ENCODE measurements around the gene DHRS12. TPM values are rescaled to one million over a fixed set of nuclear protein-coding genes. Genes with fewer than 3 reads are reported as not detected.

The DHRS12 gene
- total RNA-seq, 1 donor from 2014 or later: 10.3 TPM

DNA sequence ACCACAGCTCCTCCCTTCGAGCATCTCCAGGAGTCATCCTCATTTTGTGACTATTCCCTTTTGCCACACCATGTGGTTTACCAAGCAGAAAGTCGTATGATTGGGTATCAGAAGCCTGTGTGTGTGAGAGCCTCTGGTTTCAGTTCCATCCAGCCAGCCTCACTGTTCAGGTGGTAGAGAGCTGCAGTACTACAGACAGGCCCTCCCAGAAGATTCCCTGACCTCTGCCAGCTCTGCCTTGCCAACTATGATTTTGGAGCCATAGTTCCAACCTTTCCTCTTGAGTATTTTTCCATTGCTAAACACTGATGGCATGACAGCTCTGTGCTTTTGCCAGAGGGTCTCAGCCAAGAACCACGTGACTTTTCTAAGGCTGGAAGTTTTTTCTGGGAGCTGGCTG is 82.5 kb downstream of the DHRS12 start:
- no peak for TF ChIP-seq CTCF (IDR thresholded peaks at IDR 0.05; ENCODE audit: borderline replicate concordance)
- peak; percentile 34 for DNase-seq

DNA sequence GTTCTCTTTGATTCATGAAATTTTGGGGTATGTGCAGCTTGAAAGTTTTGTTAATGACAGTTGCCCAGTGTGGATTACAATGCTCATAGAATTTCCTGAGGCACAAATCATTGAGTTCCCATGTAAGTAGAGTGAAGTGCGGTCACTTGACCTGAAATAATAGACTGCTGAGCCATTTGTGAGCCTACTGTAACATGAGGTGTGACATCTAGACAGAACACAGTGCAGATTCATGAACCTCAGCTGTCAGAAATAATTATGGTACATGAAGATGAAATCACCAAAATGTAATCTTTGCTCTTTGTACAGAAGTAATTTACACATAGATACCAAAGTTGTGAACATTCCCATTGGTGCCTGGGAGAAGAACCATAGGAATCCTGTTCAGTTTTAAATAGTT is 84.6 kb downstream of the DHRS12 start:
- DNase-seq: no peak
- TF ChIP-seq CTCF (IDR thresholded peaks at IDR 0.05; ENCODE audit: borderline replicate concordance): no peak
- Histone ChIP-seq H3K27me3 (ENCODE audit: low read depth) (no peaks in the 10 kb centered on the region), H3K4me1 (peaks cover 42% of the 10 kb centered on the region), H3K36me3 (no peaks in the 10 kb centered on the region), H3K4me3 (no peak overlapping the region), H3K27ac (replicated peaks) (no peak overlapping the region), H3K9me3 (replicated peaks) (no peaks in the 10 kb centered on the region)
- intact Hi-C loops (cut with micrococcal nuclease): no loop called here

More for the DNA sequence above, 82.5 kb downstream of the DHRS12 start:
- Histone ChIP-seq H3K4me1 (peaks cover 51% of the 10 kb centered on the region), H3K27me3 (ENCODE audit: low read depth) (no peaks in the 10 kb centered on the region), H3K36me3 (no peaks in the 10 kb centered on the region), H3K27ac (replicated peaks) (peak overlapping the region; percentile 55), H3K4me3 (no peak overlapping the region), H3K9me3 (replicated peaks) (no peaks in the 10 kb centered on the region)
- intact Hi-C loops (cut with micrococcal nuclease): loop anchor here (10.0 kb wide), 1 partner anchor 267 kb away; the partner anchor contains the start of gene INTS6

Other genes with a start within 250 kb of the DHRS12 start
- gene WDFY2, start 219.7 kb downstream of the DHRS12 start, total RNA-seq: 4.5 TPM
- gene TMEM272, start 41.0 kb upstream of the DHRS12 start, total RNA-seq: 0.30 TPM
- not detected for gene CCDC70, start 57.8 kb upstream of the DHRS12 start, total RNA-seq
- 3.8 TPM for gene ATP7B, start 207.3 kb upstream of the DHRS12 start, total RNA-seq
- 22.7 TPM for gene ALG11, start 208.2 kb upstream of the DHRS12 start, total RNA-seq
- 11.6 TPM for gene UTP14C, start 220.5 kb upstream of the DHRS12 start, total RNA-seq